BE2C (cell line): Measurements from ENCODE around the gene ALDH3A1.

Source experiments
- DNase-seq: peaks from one replicate; pipeline ENCODE4 v3.0.0-alpha.2; 2020
- H3K27me3 ChIP-seq: fragments of 250-450 bp; sonication (Bioruptor Pico); 2 replicates; pipeline ENCODE4 v1.5.1; 2020; ENCODE audit warnings: mild to moderate bottlenecking
- H3K36me3 ChIP-seq: fragments of 250-450 bp; sonication (Bioruptor Pico); 2 replicates; pipeline ENCODE4 v1.5.1; 2020; ENCODE audit warnings: mild to moderate bottlenecking
- H3K4me1 ChIP-seq: fragments of 250-450 bp; sonication (Bioruptor Pico); 2 replicates; pipeline ENCODE4 v1.5.1; 2020
- H3K4me3 ChIP-seq: 2 replicates; pipeline ENCODE4 v1.5.1; 2011; ENCODE audit warnings: low read depth, low read length
- H3K9me3 ChIP-seq: fragments of 250-450 bp; sonication (Bioruptor Pico); 2 replicates; pipeline ENCODE4 v1.5.1; 2020
- CTCF ChIP-seq: IDR thresholded peaks from 2 replicates; pipeline ENCODE4 v1.5.1; 2012; ENCODE audit warnings: mild to moderate bottlenecking, low read depth, low read length

Gene ALDH3A1

GRCh38 chr17:19720210-19720475 is 28.0 kb downstream of the ALDH3A1 start:
- no peak for DNase-seq
- TF ChIP-seq CTCF = no peak
- H3K27me3 ChIP-seq = no peaks in the 10 kb centered on the region
- no peaks in the 10 kb centered on the region for H3K9me3 ChIP-seq
- no peaks in the 10 kb centered on the region for H3K36me3 ChIP-seq
- no peak overlapping the region for H3K4me3 ChIP-seq
- no peaks in the 10 kb centered on the region for H3K4me1 ChIP-seq

GRCh38 chr17:19719355-19720209 is 28.5 kb downstream of the ALDH3A1 start:
- DNase-seq = no peak
- no peak for TF ChIP-seq CTCF
- no peaks in the 10 kb centered on the region for H3K9me3 ChIP-seq
- no peaks in the 10 kb centered on the region for H3K27me3 ChIP-seq
- no peaks in the 10 kb centered on the region for H3K36me3 ChIP-seq
- H3K4me3 ChIP-seq = no peak overlapping the region
- H3K4me1 ChIP-seq = no peaks in the 10 kb centered on the region

GRCh38 chr17:19718613-19719354 is 29.3 kb downstream of the ALDH3A1 start:
- no peak for DNase-seq
- Histone ChIP-seq H3K27me3 (no peaks in the 10 kb centered on the region), H3K9me3 (no peaks in the 10 kb centered on the region), H3K4me1 (no peaks in the 10 kb centered on the region), H3K4me3 (no peak overlapping the region), H3K36me3 (no peaks in the 10 kb centered on the region)
- 0 out of 2 replicates have a peak, but pooled peaks have one; percentile 4 for TF ChIP-seq CTCF

- no peak for DNase-seq
- Histone ChIP-seq H3K4me1 (no peaks in the 10 kb centered on the region), H3K27me3 (no peaks in the 10 kb centered on the region), H3K9me3 (no peaks in the 10 kb centered on the region), H3K36me3 (no peaks in the 10 kb centered on the region), H3K4me3 (no peak overlapping the region)
- TF ChIP-seq CTCF = no peak
These were observed 30.0 kb downstream of the ALDH3A1 start for GRCh38 chr17:19718041-19718612.

DNA sequence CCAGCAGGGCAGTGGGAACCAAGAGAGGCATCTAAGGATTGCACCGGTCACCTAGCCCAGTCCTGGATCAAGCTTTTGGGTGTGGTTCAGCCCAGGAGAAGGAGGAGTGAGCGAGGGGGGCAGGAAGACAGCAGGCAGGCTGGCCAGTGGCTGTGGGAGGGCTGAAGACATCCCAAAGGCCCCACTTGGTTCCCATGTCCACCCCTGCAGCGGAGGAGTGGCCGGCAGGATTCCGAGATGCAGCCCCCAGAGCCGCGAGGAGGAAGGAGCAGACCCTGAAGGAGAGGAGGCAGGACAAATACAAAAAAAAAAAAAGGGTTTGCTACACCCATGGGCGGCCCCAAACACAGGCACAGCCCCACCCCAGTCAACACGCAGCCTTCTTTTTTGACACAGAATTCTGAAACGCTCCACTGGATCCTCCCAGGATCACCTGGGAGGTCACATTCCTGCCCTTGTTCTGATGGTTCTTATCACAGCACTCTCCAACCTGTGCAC is 30.6 kb downstream of the ALDH3A1 start:
- Histone ChIP-seq H3K36me3 (no peaks in the 10 kb centered on the region), H3K27me3 (no peaks in the 10 kb centered on the region), H3K4me1 (no peaks in the 10 kb centered on the region), H3K9me3 (no peaks in the 10 kb centered on the region), H3K4me3 (no peak overlapping the region)
- DNase-seq = no peak
- TF ChIP-seq CTCF = no peak

GRCh38 chr17:19717031-19717360 is 31.1 kb downstream of the ALDH3A1 start:
- H3K27me3 ChIP-seq = no peaks in the 10 kb centered on the region
- DNase-seq = no peak

More at GRCh38 chr17:19717031-19717360, 31.1 kb downstream of the ALDH3A1 start:
- no peaks in the 10 kb centered on the region for H3K36me3 ChIP-seq
- no peak for TF ChIP-seq CTCF
- H3K9me3 ChIP-seq = no peaks in the 10 kb centered on the region
- H3K4me3 ChIP-seq = no peak overlapping the region
- no peaks in the 10 kb centered on the region for H3K4me1 ChIP-seq
